Measurements from ENCODE around the gene NFYB. TPM values are rescaled to one million over a fixed set of nuclear protein-coding genes. Genes with fewer than 3 reads are reported as not detected.

NFYB gene
- total RNA-seq, 1 experiment from 2014 or later: 22.4 TPM

- Histone ChIP-seq H3K36me3 (ENCODE audit: control insufficient read depth in 1 of 2, insufficient read depth in 2 of 2, low read length in 2 of 2) (no peaks in the 10 kb centered on the region), H3K9me3 (ENCODE audit: control insufficient read depth in 1 of 2, insufficient read depth in 1 of 2, low read depth in 1 of 2, low read length in 2 of 2) (no peaks in the 10 kb centered on the region), H3K27me3 (ENCODE audit: insufficient read depth, low read length) (no peaks in the 10 kb centered on the region), H3K79me2 (ENCODE audit: insufficient read depth, low read length) (no peaks in the 10 kb centered on the region), H3K27ac (ENCODE audit: low read depth, low read length) (no peak overlapping the region), H3K4me3 (replicated peaks in 1 of 2; ENCODE audit: low read depth in 1 of 2, low read length in 2 of 2) (no peak overlapping the region), H3K9me2 (ENCODE audit: insufficient read depth) (no peaks in the 10 kb centered on the region), H3K9ac (ENCODE audit: low read length) (no peak overlapping the region), H2AFZ (ENCODE audit: low read depth, low read length, poor library complexity, severe bottlenecking) (no peak overlapping the region), H3K4me2 (ENCODE audit: low read length) (no peak overlapping the region), H3K4me1 (ENCODE audit: control insufficient read depth in 1 of 2, insufficient read depth in 2 of 2, low read length in 2 of 2) (no peaks in the 10 kb centered on the region), H4K20me1 (ENCODE audit: insufficient read depth) (no peaks in the 10 kb centered on the region)
- CTCF ChIA-PET: interaction anchor here (5.5 kb wide), 1 partner anchor 11 kb away, joined by 29 read pairs; no protein-coding TSS in a partner anchor
- POLR2A ChIA-PET: no interaction called here
- ATAC-seq (no peak), DNase-seq (ENCODE audit: low read depth, low spot score) (no peak)
- BruUV-seq (replicated peaks): no TSS peak
- no peak for TF ChIP-seq CEBPB (IDR thresholded peaks at IDR 0.05; ENCODE audit: low read depth)
- TF ChIP-seq, protein P1, sequence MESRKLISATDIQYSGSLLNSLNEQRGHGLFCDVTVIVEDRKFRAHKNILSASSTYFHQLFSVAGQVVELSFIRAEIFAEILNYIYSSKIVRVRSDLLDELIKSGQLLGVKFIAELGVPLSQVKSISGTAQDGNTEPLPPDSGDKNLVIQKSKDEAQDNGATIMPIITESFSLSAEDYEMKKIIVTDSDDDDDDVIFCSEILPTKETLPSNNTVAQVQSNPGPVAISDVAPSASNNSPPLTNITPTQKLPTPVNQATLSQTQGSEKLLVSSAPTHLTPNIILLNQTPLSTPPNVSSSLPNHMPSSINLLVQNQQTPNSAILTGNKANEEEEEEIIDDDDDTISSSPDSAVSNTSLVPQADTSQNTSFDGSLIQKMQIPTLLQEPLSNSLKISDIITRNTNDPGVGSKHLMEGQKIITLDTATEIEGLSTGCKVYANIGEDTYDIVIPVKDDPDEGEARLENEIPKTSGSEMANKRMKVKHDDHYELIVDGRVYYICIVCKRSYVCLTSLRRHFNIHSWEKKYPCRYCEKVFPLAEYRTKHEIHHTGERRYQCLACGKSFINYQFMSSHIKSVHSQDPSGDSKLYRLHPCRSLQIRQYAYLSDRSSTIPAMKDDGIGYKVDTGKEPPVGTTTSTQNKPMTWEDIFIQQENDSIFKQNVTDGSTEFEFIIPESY (IDR thresholded peaks at IDR 0.05; ENCODE audit: extremely low read depth, insufficient replicate concordance, low read length): no peak
- no peak for TF ChIP-seq MAX (IDR thresholded peaks at IDR 0.05)
- no peak for TF ChIP-seq ATF3 (IDR thresholded peaks at IDR 0.05)
- no peak for TF ChIP-seq EZH2phosphoT487 (IDR thresholded peaks at IDR 0.05; ENCODE audit: borderline replicate concordance)
- no peak for TF ChIP-seq FOSL1 (IDR thresholded peaks at IDR 0.05; ENCODE audit: low read depth)
- TF ChIP-seq RAD21 (IDR thresholded peaks at IDR 0.05; ENCODE audit: low read depth): no peak
- no peak for TF ChIP-seq TCF7L2 (IDR thresholded peaks at IDR 0.05; ENCODE audit: borderline replicate concordance, extremely low read depth, insufficient read depth, insufficient read length)
- no peak for TF ChIP-seq POLR2A (IDR thresholded peaks at IDR 0.05; ENCODE audit: borderline replicate concordance, extremely low read depth, insufficient read depth, insufficient read length)
- no peak for TF ChIP-seq ZNF274 (IDR thresholded peaks at IDR 0.05; ENCODE audit: low read depth, low read length)
- intact Hi-C loops (cut with micrococcal nuclease): no loop called here
- RAD21 ChIA-PET (ENCODE audit: low non-redundant PET in 1 of 2, low total read pairs in 2 of 2, uncharacterized antibody in 2 of 2, unreplicated experiment in 2 of 2): no interaction called here
Measured at GRCh38 chr12:104097954-104098353, 40.1 kb downstream of the NFYB start.
